Sigmoid colon (tissue), 7 donors: ENCODE measurements around the gene GALNT10. TPM values are rescaled to one million over a fixed set of nuclear protein-coding genes. Genes with fewer than 3 reads are reported as not detected.
A peak's percentile ranks its signal among the peaks of the same experiment; 100 is the strongest.

ENCODE experiments used
- DNase-seq: peaks from one replicate; pipeline ENCODE4 v3.0.0-alpha.2; 2019
- H3K27ac ChIP-seq, 4 donors: fragments of 200-600 bp; sonication (generic); one replicate each; pipeline ENCODE4 v1.5.1; 2016 to 2019; ENCODE audit warnings: mild to moderate bottlenecking in 1 of 4
- H3K27me3 ChIP-seq, 3 donors: fragments of 200-600 bp; sonication (generic); one replicate each; pipeline ENCODE4 v1.5.1; 2019; ENCODE audit warnings: mild to moderate bottlenecking in 1 of 3
- H3K36me3 ChIP-seq, 4 donors: fragments of 200-600 bp; sonication (generic); one replicate each; pipeline ENCODE4 v1.5.1; 2016 to 2019
- H3K4me1 ChIP-seq, 4 donors: fragments of 200-600 bp; sonication (generic); one replicate each; pipeline ENCODE4 v1.5.1; 2017 to 2019
- H3K4me3 ChIP-seq, 4 donors: fragments of 200-600 bp; sonication (generic); one replicate each; pipeline ENCODE4 v1.5.1; 2017 to 2019; ENCODE audit warnings: mild to moderate bottlenecking in 2 of 4, moderate library complexity in 1 of 4
- H3K9me3 ChIP-seq, 4 donors: fragments of 200-600 bp in 3 of 4; sonication (generic) in 3 of 4; one replicate each; pipeline versions ENCODE4 v1.5.1 to v1.6.1; 2013 to 2019
- CTCF ChIP-seq, 4 experiments: fragments of 450-650 bp in 3 of 4; fragments of 200-600 bp in 1 of 4; IDR thresholded peaks; one replicate each; pipeline ENCODE4 v1.5.1; 2016 to 2019; ENCODE audit warnings: antibody characterized with exemption in 4 of 4, mild to moderate bottlenecking in 3 of 4, moderate library complexity in 2 of 4
- EP300 ChIP-seq, 4 donors: sonication (generic); formaldehyde crosslinking; IDR thresholded peaks; one replicate each; pipeline ENCODE4 v1.6.1; 2017; ENCODE audit warnings: antibody characterized with exemption in 4 of 4
- POLR2A ChIP-seq, 2 donors: fragments of 450-650 bp; IDR thresholded peaks; one replicate each; pipeline ENCODE4 v1.6.1; 2016; ENCODE audit warnings: antibody characterized with exemption in 2 of 2, mild to moderate bottlenecking in 2 of 2, moderate library complexity in 2 of 2
- POLR2AphosphoS5 ChIP-seq, 4 donors: sonication (generic); formaldehyde crosslinking; IDR thresholded peaks; one replicate each; pipeline ENCODE4 v1.6.1; 2017; ENCODE audit warnings: antibody characterized with exemption in 4 of 4
- WGBS, 2 donors: extraction: QIAGEN DNeasy Blood & Tissue Kit; methylation state at CpG; one replicate each; pipeline ENCODE4 v1.1.7; 2013; 5-methylcytosine and 5-hydroxymethylcytosine counted together
- intact Hi-C: fragments of 100-400 bp; cut with DNase I; formaldehyde crosslinking; loops from one replicate; pipeline ENCODE4 v1.15.1; 2023
- polyA plus RNA-seq, 3 donors: library from polyadenylated mRNA; stranded (reverse); fragments of 200-250 nt; gene quantifications; one replicate each; pipeline ENCODE4 v1.2.3, GENCODE V29; 2013
- total RNA-seq, 4 donors: library from RNA; depleted of rRNA; stranded (reverse); fragments of >200 nt; gene quantifications; one replicate each; pipeline ENCODE4 v1.1.0, GENCODE V29; 2016
- donor health status: healthy with polysubstance abuse.
- donor health status: Bipolar disorder and iron deficiency.
- donor health status: healthy.

The GALNT10 gene
- total and polyA plus RNA-seq, 7 donors, result 6.0 to 41.7 (median 24.3) TPM

GRCh38 chr5:154174091-154174490, 16.4 kb upstream of the GALNT10 start:
- Histone ChIP-seq H3K4me3 (no peak overlapping the region), H3K27ac (peak overlapping the region in 2 of 4 donors; percentile 51 to 57), H3K27me3 (no peaks in the 10 kb centered on the region), H3K9me3 (no peaks in the 10 kb centered on the region), H3K36me3 (no peaks in the 10 kb centered on the region), H3K4me1 (peaks cover 0 to 40% (median 11%) of the 10 kb centered on the region in 4 donors)
- no peak for DNase-seq
- TF ChIP-seq POLR2AphosphoS5 (IDR thresholded peaks at IDR 0.05), result peak in 2 of 4 donors; percentile 37 to 62
- TF ChIP-seq POLR2A (IDR thresholded peaks at IDR 0.05), result no peak
- intact Hi-C loops, result no loop called here
- 14 to 61% methylated on average over 1 of the region's 1 CpG for WGBS, 2 donors

- H3K9me3 ChIP-seq, result no peaks in the 10 kb centered on the region
- peaks cover 0 to 42% (median 14%) of the 10 kb centered on the region in 4 donors for H3K4me1 ChIP-seq
- TF ChIP-seq POLR2A (IDR thresholded peaks at IDR 0.05), result no peak
- no peak for TF ChIP-seq POLR2AphosphoS5 (IDR thresholded peaks at IDR 0.05)
- no peak for TF ChIP-seq CTCF (IDR thresholded peaks at IDR 0.05)
- DNase-seq, result no peak
- no peak overlapping the region for H3K27ac ChIP-seq
- WGBS, 2 donors, result 19 to 39% methylated on average over 2 of the region's 2 CpGs
- H3K36me3 ChIP-seq, result no peaks in the 10 kb centered on the region
- no peak overlapping the region for H3K4me3 ChIP-seq
- no peaks in the 10 kb centered on the region for H3K27me3 ChIP-seq
- intact Hi-C loops, result no loop called here
These were observed 14.4 kb upstream of the GALNT10 start for GRCh38 chr5:154176181-154176580.

DNA sequence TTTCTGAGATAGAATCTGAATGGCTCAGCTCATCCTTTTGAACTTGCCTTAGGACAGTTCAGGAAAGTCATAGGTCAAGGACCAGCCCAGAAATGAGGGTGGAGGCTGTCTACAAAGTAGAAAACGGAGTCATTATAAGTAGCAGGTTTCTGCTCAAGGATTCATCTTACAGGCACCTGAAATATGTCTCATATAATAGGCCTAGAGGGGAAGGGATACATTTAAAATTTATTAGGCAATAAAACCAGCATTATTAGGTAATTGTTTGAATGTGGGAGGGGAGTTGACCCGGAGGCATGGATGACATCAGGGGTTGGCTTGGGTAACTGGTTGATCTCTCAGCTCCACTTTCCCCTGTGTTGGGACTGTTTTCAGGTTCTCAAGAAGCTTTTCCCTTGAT, 11.9 kb upstream of the GALNT10 start:
- TF ChIP-seq CTCF (IDR thresholded peaks at IDR 0.05), result no peak
- no peak for TF ChIP-seq POLR2A (IDR thresholded peaks at IDR 0.05)
- TF ChIP-seq EP300 (IDR thresholded peaks at IDR 0.05), result no peak
- no peak for TF ChIP-seq POLR2AphosphoS5 (IDR thresholded peaks at IDR 0.05)
- 75 to 86% methylated on average over 2 of the region's 2 CpGs for WGBS, 2 donors
- H3K4me3 ChIP-seq, result no peak overlapping the region
- no peak for DNase-seq
- H3K27ac ChIP-seq, result no peak overlapping the region
- H3K36me3 ChIP-seq, result no peaks in the 10 kb centered on the region
- H3K4me1 ChIP-seq, result peaks cover 0 to 21% (median 8%) of the 10 kb centered on the region in 4 donors
- no peaks in the 10 kb centered on the region for H3K9me3 ChIP-seq
- no peaks in the 10 kb centered on the region for H3K27me3 ChIP-seq
- intact Hi-C loops, result no loop called here

GRCh38 chr5:154179846-154180710, 10.5 kb upstream of the GALNT10 start:
- TF ChIP-seq POLR2A (IDR thresholded peaks at IDR 0.05), result no peak
- no peak for TF ChIP-seq EP300 (IDR thresholded peaks at IDR 0.05)
- TF ChIP-seq POLR2AphosphoS5 (IDR thresholded peaks at IDR 0.05), result no peak
- peak in 3 of 4 experiments; percentile 73 to 83 (median 76) for TF ChIP-seq CTCF (IDR thresholded peaks at IDR 0.05)
- Histone ChIP-seq H3K4me1 (peaks cover 0 to 9% (median 4%) of the 10 kb centered on the region in 4 donors), H3K9me3 (no peaks in the 10 kb centered on the region), H3K27me3 (no peaks in the 10 kb centered on the region), H3K27ac (no peak overlapping the region), H3K4me3 (no peak overlapping the region), H3K36me3 (no peaks in the 10 kb centered on the region)
- DNase-seq, result peak; percentile 71
- 56 to 63% methylated on average over 13 of the region's 13 CpGs for WGBS, 2 donors
- intact Hi-C loops, result loop anchor here (1.0 to 10.0 kb wide), 2 partner anchors 108 to 115 kb away; no protein-coding TSS in a partner anchor

DNA sequence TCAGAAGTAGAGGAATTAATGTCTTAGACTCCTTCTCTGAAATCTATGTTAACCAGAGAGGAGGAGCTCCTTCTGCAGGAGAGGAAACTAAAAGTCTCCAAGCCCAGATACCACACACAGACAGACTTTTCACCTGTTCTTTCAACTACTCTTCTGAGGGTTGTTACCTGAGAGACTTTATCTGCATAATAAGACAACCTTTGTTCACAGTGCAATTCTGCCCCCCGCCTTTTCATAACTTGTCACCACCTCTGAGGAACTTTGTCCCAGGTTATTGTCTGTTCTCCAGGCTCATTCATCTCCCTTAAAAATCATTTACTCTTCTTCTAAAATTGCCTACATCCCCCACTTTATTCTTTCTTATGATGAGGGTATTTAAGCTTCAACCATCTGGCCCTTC, 9.4 kb upstream of the GALNT10 start:
- no peaks in the 10 kb centered on the region for H3K36me3 ChIP-seq
- TF ChIP-seq POLR2A (IDR thresholded peaks at IDR 0.05) (no peak), EP300 (IDR thresholded peaks at IDR 0.05) (no peak), POLR2AphosphoS5 (IDR thresholded peaks at IDR 0.05) (no peak), CTCF (IDR thresholded peaks at IDR 0.05) (no peak)
- peaks cover 0 to 9% (median 4%) of the 10 kb centered on the region in 4 donors for H3K4me1 ChIP-seq
- no peak overlapping the region for H3K27ac ChIP-seq
- 22 to 73% methylated on average over 1 of the region's 1 CpG for WGBS, 2 donors
- no peak for DNase-seq
- H3K4me3 ChIP-seq, result no peak overlapping the region
- intact Hi-C loops, result loop anchor here (10.0 kb wide), 1 partner anchor 114 kb away; no protein-coding TSS in a partner anchor
- no peaks in the 10 kb centered on the region for H3K9me3 ChIP-seq
- H3K27me3 ChIP-seq, result no peaks in the 10 kb centered on the region
